DMS53 (cell line): ENCODE measurements around the gene EXOC4.
A peak's percentile ranks its signal among the peaks of the same experiment; 100 is the strongest.
"Not testable (repeated sequence)": the region's sequence is repeated elsewhere in the genome, so short reads cannot be mapped to it uniquely, and the experiment has no call there.

Source experiments
- DNase-seq: peaks from one replicate; lab custom pipeline; 2025; lab: John Stamatoyannopoulos, UW

The EXOC4 gene

GRCh38 chr7:133983685-133984419 lies 731.0 kb downstream of the EXOC4 start:
- no peak for DNase-seq

GRCh38 chr7:133985300-133985699 lies 732.4 kb downstream of the EXOC4 start:
- no peak for DNase-seq

- no peak for DNase-seq
Measured at GRCh38 chr7:133987582-133987981, 734.7 kb downstream of the EXOC4 start.

GRCh38 chr7:133993547-133993946 lies 740.7 kb downstream of the EXOC4 start:
- no peak for DNase-seq

- DNase-seq: not testable (repeated sequence)
Measured at GRCh38 chr7:133994100-133994499, 741.2 kb downstream of the EXOC4 start.

- DNase-seq: no peak
Measured at GRCh38 chr7:133997463-133997862, 744.6 kb downstream of the EXOC4 start.

- DNase-seq: no peak
Measured at GRCh38 chr7:133999178-133999577, 746.3 kb downstream of the EXOC4 start.

GRCh38 chr7:134004829-134005505 lies 752.1 kb downstream of the EXOC4 start:
- DNase-seq: no peak

GRCh38 chr7:134009314-134010110 lies 756.6 kb downstream of the EXOC4 start:
- DNase-seq: no peak

- no peak for DNase-seq
Measured at GRCh38 chr7:134013249-134013648, 760.4 kb downstream of the EXOC4 start.

- DNase-seq: no peak
Measured at GRCh38 chr7:134014935-134015334, 762.1 kb downstream of the EXOC4 start.

- DNase-seq: peak; percentile 70
Measured at GRCh38 chr7:134016223-134016941, 763.5 kb downstream of the EXOC4 start.

- DNase-seq: no peak
Measured at GRCh38 chr7:134016942-134017303, 764.0 kb downstream of the EXOC4 start.

GRCh38 chr7:134018306-134018705 lies 765.4 kb downstream of the EXOC4 start:
- no peak for DNase-seq

GRCh38 chr7:134019251-134019650 lies 766.4 kb downstream of the EXOC4 start:
- no peak for DNase-seq

GRCh38 chr7:134021836-134022235 lies 769.0 kb downstream of the EXOC4 start:
- DNase-seq: no peak

GRCh38 chr7:134022286-134022911 lies 769.5 kb downstream of the EXOC4 start:
- peak; percentile 64 for DNase-seq

- peak; percentile 9 for DNase-seq
Measured at GRCh38 chr7:134024739-134025138, 771.9 kb downstream of the EXOC4 start.

- no peak for DNase-seq
Measured at GRCh38 chr7:134028853-134029252, 776.0 kb downstream of the EXOC4 start.

- no peak for DNase-seq
Measured at GRCh38 chr7:134029743-134030142, 776.9 kb downstream of the EXOC4 start.

- DNase-seq: peak; percentile 29
Measured at GRCh38 chr7:134030460-134030865, 777.6 kb downstream of the EXOC4 start.
